ENCODE measurements around the gene IGFBP5. TPM values are rescaled to one million over a fixed set of nuclear protein-coding genes. Genes with fewer than 3 reads are reported as not detected.

The IGFBP5 gene
- total RNA-seq, 1 donor from 2014 or later, result not detected

GRCh38 chr2:216698895-216699294 is 3.5 kb upstream of the IGFBP5 start:
- ATAC-seq (ENCODE audit: low read depth) (no peak), DNase-seq (no peak)
- H3K27me3 Mint-ChIP-seq, result peaks cover 33% of the 10 kb centered on the region
- ChIA-PET POLR2A (no interaction called here), CTCF (interaction anchor here (0.9 to 1.8 kb wide), 5 partner anchors 8 to 1014 kb away, joined by 3 to 4 read pairs (median 3); no protein-coding TSS in a partner anchor)
- no peak overlapping the region for H3K4me3 Mint-ChIP-seq
- H3K9me3 Mint-ChIP-seq, result no peaks in the 10 kb centered on the region
- intact Hi-C loops (cut with micrococcal nuclease), result loop anchor here (1.0 to 5.0 kb wide), 2 partner anchors 1014 to 1058 kb away; no protein-coding TSS in a partner anchor
- no peak for TF ChIP-seq CTCF (IDR thresholded peaks at IDR 0.05)
- H3K36me3 Mint-ChIP-seq (ENCODE audit: low read depth), result no peaks in the 10 kb centered on the region
- no peak overlapping the region for H3K27ac Mint-ChIP-seq
- peaks cover 4% of the 10 kb centered on the region for H3K4me1 Mint-ChIP-seq

GRCh38 chr2:216698293-216698692 is 2.9 kb upstream of the IGFBP5 start:
- Mint-ChIP-seq H3K27me3 (peaks cover 36% of the 10 kb centered on the region), H3K36me3 (ENCODE audit: low read depth) (no peaks in the 10 kb centered on the region), H3K27ac (no peak overlapping the region), H3K9me3 (no peaks in the 10 kb centered on the region), H3K4me1 (peaks cover 8% of the 10 kb centered on the region), H3K4me3 (no peak overlapping the region)
- intact Hi-C loops (cut with micrococcal nuclease), result loop anchor here (1.0 to 5.0 kb wide), 2 partner anchors 1015 to 1059 kb away; no protein-coding TSS in a partner anchor
- ChIA-PET CTCF (interaction anchor here (0.9 to 1.8 kb wide), 6 partner anchors 9 to 1015 kb away, joined by 3 to 4 read pairs (median 3); no protein-coding TSS in a partner anchor), POLR2A (no interaction called here)
- no peak for DNase-seq
- ATAC-seq (ENCODE audit: low read depth), result no peak
- TF ChIP-seq CTCF (IDR thresholded peaks at IDR 0.05), result no peak

- ATAC-seq (ENCODE audit: low read depth) (no peak), DNase-seq (no peak)
- Mint-ChIP-seq H3K36me3 (ENCODE audit: low read depth) (no peaks in the 10 kb centered on the region), H3K4me3 (no peak overlapping the region), H3K4me1 (peaks cover 20% of the 10 kb centered on the region), H3K27ac (no peak overlapping the region), H3K27me3 (peaks cover 37% of the 10 kb centered on the region), H3K9me3 (no peaks in the 10 kb centered on the region)
- CTCF ChIA-PET, result no interaction called here
- POLR2A ChIA-PET, result no interaction called here
- no peak for TF ChIP-seq CTCF (IDR thresholded peaks at IDR 0.05)
- intact Hi-C loops (cut with micrococcal nuclease), result loop anchor here (5.0 kb wide), 1 partner anchor 1060 kb away; no protein-coding TSS in a partner anchor
Observed at GRCh38 chr2:216696751-216697560, 1.6 kb upstream of the IGFBP5 start.

- H3K27me3 Mint-ChIP-seq, result peaks cover 40% of the 10 kb centered on the region
- H3K9me3 Mint-ChIP-seq, result no peaks in the 10 kb centered on the region
- intact Hi-C loops (cut with micrococcal nuclease), result loop anchor here (5.0 kb wide), 1 partner anchor 1061 kb away; no protein-coding TSS in a partner anchor
- no peak overlapping the region for H3K4me3 Mint-ChIP-seq
- ChIA-PET POLR2A (no interaction called here), CTCF (no interaction called here)
- no peak overlapping the region for H3K27ac Mint-ChIP-seq
- no peak for TF ChIP-seq CTCF (IDR thresholded peaks at IDR 0.05)
- H3K4me1 Mint-ChIP-seq, result peaks cover 23% of the 10 kb centered on the region
- no peak for ATAC-seq (ENCODE audit: low read depth)
- DNase-seq, result no peak
- no peaks in the 10 kb centered on the region for H3K36me3 Mint-ChIP-seq (ENCODE audit: low read depth)
Observed at GRCh38 chr2:216696321-216696720, 972 bp upstream of the IGFBP5 start.

- Mint-ChIP-seq H3K27ac (no peak overlapping the region), H3K4me3 (no peak overlapping the region), H3K27me3 (peaks cover 50% of the 10 kb centered on the region), H3K4me1 (peaks cover 25% of the 10 kb centered on the region), H3K36me3 (ENCODE audit: low read depth) (no peaks in the 10 kb centered on the region), H3K9me3 (no peaks in the 10 kb centered on the region)
- ChIA-PET POLR2A (no interaction called here), CTCF (interaction anchor here (1.9 kb wide), 1 partner anchor 12 kb away, joined by 4 read pairs; no protein-coding TSS in a partner anchor)
- intact Hi-C loops (cut with micrococcal nuclease), result loop anchor here (5.0 kb wide), 1 partner anchor 1062 kb away; no protein-coding TSS in a partner anchor
- ATAC-seq (ENCODE audit: low read depth) (no peak), DNase-seq (no peak)
- TF ChIP-seq CTCF (IDR thresholded peaks at IDR 0.05), result no peak
Observed at GRCh38 chr2:216694826-216695217, 527 bp downstream of the IGFBP5 start.
